Gastroesophageal sphincter (tissue), 3 donors: Measurements from ENCODE around the gene CHKA.

Experiments used
- CTCF ChIP-seq, 4 experiments: fragments of 200-600 bp in 2 of 4; fragments of 450-650 bp in 2 of 4; sonication (generic) in 1 of 4; IDR thresholded peaks; one replicate each; pipeline ENCODE4 v1.5.1; 2017 to 2019; ENCODE audit warnings: antibody characterized with exemption in 4 of 4, mild to moderate bottlenecking in 2 of 4, moderate library complexity in 2 of 4
- EP300 ChIP-seq: sonication (generic); formaldehyde crosslinking; IDR thresholded peaks from one replicate; pipeline ENCODE4 v1.6.1; 2017; ENCODE audit warnings: antibody characterized with exemption, mild to moderate bottlenecking
- POLR2A ChIP-seq, 2 donors: fragments of 450-650 bp; IDR thresholded peaks; one replicate each; pipeline ENCODE4 v1.6.1; 2017; ENCODE audit warnings: antibody characterized with exemption in 2 of 2, mild to moderate bottlenecking in 2 of 2, moderate library complexity in 1 of 2
- POLR2AphosphoS5 ChIP-seq: sonication (generic); formaldehyde crosslinking; IDR thresholded peaks from one replicate; pipeline ENCODE4 v1.6.1; 2017; ENCODE audit warnings: antibody characterized with exemption

- TF ChIP-seq CTCF (IDR thresholded peaks at IDR 0.05) (no peak), POLR2A (IDR thresholded peaks at IDR 0.05) (no peak), POLR2AphosphoS5 (no peak), EP300 (no peak)
Measured at GRCh38 chr11:68017980-68018729, 103.0 kb downstream of the CHKA start.
